Spinal cord (tissue), 10 donors: ENCODE measurements around the gene C11orf21. TPM values are rescaled to one million over a fixed set of nuclear protein-coding genes. Genes with fewer than 3 reads are reported as not detected.
A peak's percentile ranks its signal among the peaks of the same experiment; 100 is the strongest.

Source experiments
- DNase-seq, 6 donors: peaks; one replicate each; pipeline versions ENCODE4 v3.0.0 to v3.0.0-alpha.2; 2013 to 2015; ENCODE audit warnings: low spot score in 6 of 6, low read depth in 4 of 6
- H3K27ac ChIP-seq: one replicate; pipeline ENCODE4 v1.5.1; 2013; ENCODE audit warnings: low read depth, low read length, control low read depth
- H3K27me3 ChIP-seq: one replicate; pipeline ENCODE4 v1.6.1; 2013; ENCODE audit warnings: low read length; ENCODE audit not compliant: control insufficient read depth, insufficient read depth
- H3K36me3 ChIP-seq: one replicate; pipeline ENCODE4 v1.6.1; 2013; ENCODE audit warnings: low read length; ENCODE audit not compliant: control insufficient read depth, insufficient read depth
- H3K4me1 ChIP-seq: one replicate; pipeline ENCODE4 v1.6.1; 2013; ENCODE audit warnings: low read length; ENCODE audit not compliant: control insufficient read depth, insufficient read depth
- H3K4me3 ChIP-seq: one replicate; pipeline ENCODE4 v1.5.1; 2013; ENCODE audit warnings: low read depth, low read length, control low read depth
- H3K9me3 ChIP-seq: one replicate; pipeline ENCODE4 v1.6.1; 2013; ENCODE audit warnings: low read length; ENCODE audit not compliant: control insufficient read depth, insufficient read depth
- WGBS: methylation state at CpG from one replicate; pipeline ENCODE4 v1.1.5; 2013; ENCODE audit warnings: missing lambda C conversion rate; ENCODE audit not compliant: insufficient coverage; 5-methylcytosine and 5-hydroxymethylcytosine counted together
- polyA plus RNA-seq, 2 donors: library from polyadenylated mRNA; unstranded; fragments of 120-200 nt; gene quantifications; one replicate each; pipeline ENCODE4 v1.2.1, GENCODE V29; 2013; ENCODE audit not compliant: insufficient read length in 2 of 2
- total RNA-seq, 2 donors: library from RNA; depleted of rRNA in 1 of 2; stranded (reverse); fragments of 120-200 nt in 1 of 2; fragments of >200 nt in 1 of 2; gene quantifications; one replicate each; pipeline versions ENCODE4 v1.2.3 to v1.2.4, GENCODE V29; 2013 to 2014
- donor health status: healthy.

The C11orf21 gene
- total and polyA plus RNA-seq, 4 donors = 0.39 to 1.3 (median 0.68) TPM

DNA sequence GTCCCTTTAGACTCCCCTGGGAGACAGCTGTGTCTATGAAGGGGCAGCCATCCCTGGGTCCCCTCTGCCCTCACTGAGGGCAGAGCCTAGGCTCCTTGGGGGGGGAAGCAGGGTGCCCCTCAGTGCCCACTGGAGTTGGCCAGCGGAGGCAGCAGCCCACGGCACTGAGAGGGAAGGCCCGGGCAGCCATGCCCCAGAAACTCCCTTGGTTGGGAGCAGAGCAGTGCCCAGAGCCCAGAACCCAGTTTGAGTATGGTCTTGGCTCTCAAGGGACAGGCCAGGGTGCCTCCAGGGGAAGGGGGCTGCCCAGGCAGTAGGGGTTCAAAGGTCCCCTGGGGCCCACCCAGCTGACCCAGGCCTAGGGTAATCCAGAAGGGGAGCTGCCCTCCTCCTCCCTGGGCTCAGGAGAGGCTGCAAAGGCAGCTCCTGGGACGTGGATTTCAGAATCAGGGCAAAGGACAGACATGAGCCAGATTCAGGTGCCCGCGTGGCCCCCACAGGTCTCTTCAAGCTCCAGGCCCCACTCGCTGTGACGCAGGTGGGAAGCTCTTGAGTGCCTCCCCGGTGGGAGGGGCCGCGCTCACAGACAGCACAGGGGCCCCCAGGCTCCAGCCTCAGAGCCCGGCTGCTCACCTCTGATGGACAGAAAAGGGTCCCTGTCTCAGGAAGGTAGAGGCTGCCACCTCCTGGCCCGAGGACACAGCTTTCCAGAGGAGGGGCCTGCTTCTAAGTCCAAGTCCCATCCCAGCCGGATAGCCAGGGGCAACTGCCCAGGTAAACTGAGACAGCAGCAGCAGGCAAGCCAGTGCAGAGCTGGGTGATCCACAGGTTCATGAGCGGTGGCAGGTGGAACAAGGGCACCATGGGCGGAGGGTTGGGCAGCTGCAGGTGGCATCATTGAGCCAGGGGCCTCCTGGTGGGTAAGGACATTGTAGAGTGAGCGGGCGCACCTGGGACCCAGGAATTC is 2.6 kb downstream of the C11orf21 start:
- no peak overlapping the region for H3K27ac ChIP-seq
- no peaks in the 10 kb centered on the region for H3K27me3 ChIP-seq
- DNase-seq = peak in 1 of 6 donors; percentile 11
- H3K9me3 ChIP-seq = no peaks in the 10 kb centered on the region
- H3K36me3 ChIP-seq = no peaks in the 10 kb centered on the region
- H3K4me3 ChIP-seq = no peak overlapping the region
- WGBS = 64% methylated on average over 18 of the region's 18 CpGs
- peaks cover 26% of the 10 kb centered on the region for H3K4me1 ChIP-seq

- H3K27me3 ChIP-seq = no peaks in the 10 kb centered on the region
- peaks cover 18% of the 10 kb centered on the region for H3K4me1 ChIP-seq
- no peak overlapping the region for H3K4me3 ChIP-seq
- DNase-seq = no peak
- 82% methylated on average over 13 of the region's 14 CpGs for WGBS
- H3K9me3 ChIP-seq = no peaks in the 10 kb centered on the region
- no peaks in the 10 kb centered on the region for H3K36me3 ChIP-seq
- no peak overlapping the region for H3K27ac ChIP-seq
These were observed 3.5 kb downstream of the C11orf21 start for GRCh38 chr11:2298131-2298794.

GRCh38 chr11:2297623-2298030 is 4.1 kb downstream of the C11orf21 start:
- 50% methylated on average over 1 of the region's 1 CpG for WGBS
- peaks cover 12% of the 10 kb centered on the region for H3K4me1 ChIP-seq
- no peak overlapping the region for H3K27ac ChIP-seq
- no peak for DNase-seq
- no peaks in the 10 kb centered on the region for H3K36me3 ChIP-seq
- H3K4me3 ChIP-seq = no peak overlapping the region
- H3K9me3 ChIP-seq = no peaks in the 10 kb centered on the region
- no peaks in the 10 kb centered on the region for H3K27me3 ChIP-seq

- Histone ChIP-seq H3K9me3 (no peaks in the 10 kb centered on the region), H3K4me3 (no peak overlapping the region), H3K27me3 (no peaks in the 10 kb centered on the region), H3K27ac (no peak overlapping the region), H3K36me3 (no peaks in the 10 kb centered on the region), H3K4me1 (peaks cover 7% of the 10 kb centered on the region)
- no peak for DNase-seq
- WGBS = 90% methylated on average over 12 of the region's 13 CpGs
These were observed 4.7 kb downstream of the C11orf21 start for GRCh38 chr11:2296913-2297622.

- Histone ChIP-seq H3K4me3 (no peak overlapping the region), H3K27ac (no peak overlapping the region), H3K27me3 (no peaks in the 10 kb centered on the region), H3K36me3 (no peaks in the 10 kb centered on the region), H3K4me1 (peaks cover 6% of the 10 kb centered on the region), H3K9me3 (no peaks in the 10 kb centered on the region)
- 84% methylated on average over 16 of the region's 17 CpGs for WGBS
- no peak for DNase-seq
These were observed 5.5 kb downstream of the C11orf21 start for GRCh38 chr11:2295971-2296912.

GRCh38 chr11:2294926-2295290 is 6.8 kb downstream of the C11orf21 start:
- no peaks in the 10 kb centered on the region for H3K36me3 ChIP-seq
- 90% methylated on average over 8 of the region's 8 CpGs for WGBS
- H3K27ac ChIP-seq = no peak overlapping the region
- peaks cover 3% of the 10 kb centered on the region for H3K4me1 ChIP-seq
- peaks cover 2% of the 10 kb centered on the region for H3K27me3 ChIP-seq
- no peaks in the 10 kb centered on the region for H3K9me3 ChIP-seq
- no peak for DNase-seq
- H3K4me3 ChIP-seq = no peak overlapping the region

DNA sequence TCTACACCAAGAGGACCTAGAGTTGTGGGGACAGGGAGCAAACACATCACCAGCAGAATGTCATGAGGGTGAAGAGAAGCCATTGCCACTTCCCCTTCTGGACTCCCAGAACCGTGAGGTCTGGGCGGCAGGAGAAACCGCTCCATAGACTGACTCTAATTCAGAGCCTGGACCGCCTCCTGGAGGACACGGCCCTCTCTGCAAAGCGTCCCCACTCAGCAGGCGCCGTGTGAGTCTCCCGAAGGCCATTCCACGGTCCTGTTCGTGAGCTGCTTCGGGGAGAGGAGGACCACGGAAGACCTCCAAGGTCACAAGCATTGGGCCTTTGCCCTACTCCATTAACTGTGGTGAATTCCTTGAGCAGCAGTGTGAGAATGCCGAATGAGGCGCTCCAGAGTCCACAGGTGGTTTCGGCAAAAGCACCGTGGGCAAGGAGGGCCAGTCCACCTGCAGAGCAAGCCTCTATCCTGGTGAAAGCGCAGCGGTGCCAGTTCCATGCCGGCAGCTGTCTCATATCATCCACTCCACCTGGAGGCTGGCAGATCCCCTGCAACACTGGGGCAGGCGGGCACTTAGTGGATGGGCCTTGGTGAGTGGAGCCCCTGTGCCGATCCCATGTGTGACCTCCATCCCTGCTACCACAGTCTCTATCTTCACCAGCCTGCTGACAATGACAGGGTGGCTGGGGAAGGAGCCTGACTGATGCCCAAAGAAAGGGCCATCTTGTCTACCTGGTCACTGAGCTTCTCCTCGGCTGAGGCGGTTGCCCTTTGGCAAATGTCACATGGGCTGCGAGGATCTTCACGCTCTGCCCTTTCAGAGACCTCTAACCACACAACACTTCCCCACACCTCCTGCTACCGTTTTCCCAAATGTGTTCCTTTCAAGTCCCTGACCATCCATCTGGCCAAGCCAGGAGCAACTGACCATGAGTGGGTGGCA is 7.5 kb downstream of the C11orf21 start:
- DNase-seq = no peak
- H3K36me3 ChIP-seq = no peaks in the 10 kb centered on the region
- no peak overlapping the region for H3K4me3 ChIP-seq
- WGBS = 82% methylated on average over 25 of the region's 27 CpGs
- H3K27ac ChIP-seq = no peak overlapping the region
- no peaks in the 10 kb centered on the region for H3K9me3 ChIP-seq
- H3K27me3 ChIP-seq = peaks cover 2% of the 10 kb centered on the region
- peaks cover 3% of the 10 kb centered on the region for H3K4me1 ChIP-seq

DNA sequence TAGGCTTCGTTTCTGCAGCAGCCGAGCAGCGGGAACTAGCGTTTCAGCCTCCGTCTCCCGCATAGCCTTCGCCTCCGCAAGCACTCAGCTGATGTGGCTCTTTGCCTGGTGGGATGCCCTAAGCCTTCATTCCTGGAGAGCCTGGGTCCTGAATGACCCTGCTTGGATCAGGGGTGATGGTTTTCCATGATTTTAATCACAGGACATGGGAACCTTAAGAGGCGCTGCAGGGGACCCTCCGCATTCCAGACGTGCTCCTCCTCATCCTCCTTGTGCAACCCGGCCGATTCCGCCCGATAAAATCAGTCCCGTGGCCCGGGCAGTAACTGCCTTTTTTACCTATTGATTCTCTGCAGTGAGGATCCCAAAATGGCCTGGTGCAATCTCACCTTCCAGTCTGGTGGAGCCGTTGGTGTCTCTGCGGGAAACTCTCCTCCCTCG is 8.2 kb downstream of the C11orf21 start:
- H3K4me1 ChIP-seq = no peaks in the 10 kb centered on the region
- peaks cover 2% of the 10 kb centered on the region for H3K27me3 ChIP-seq
- no peak overlapping the region for H3K27ac ChIP-seq
- WGBS = 93% methylated on average over 17 of the region's 20 CpGs
- H3K36me3 ChIP-seq = no peaks in the 10 kb centered on the region
- DNase-seq = no peak
- no peaks in the 10 kb centered on the region for H3K9me3 ChIP-seq
- no peak overlapping the region for H3K4me3 ChIP-seq
